Activated CD8-positive, alpha-beta memory T cell treated with anti-CD3 and anti-CD28 coated beads, Interleukin-2, amount 50 U/mL, for 1 hour (primary cell): ENCODE results near the gene KCTD13.
"Not testable (repeated sequence)": the region's sequence is repeated elsewhere in the genome, so short reads cannot be mapped to it uniquely, and the experiment has no call there.

ENCODE experiments used
- DNase-seq: peaks from one replicate; pipeline ENCODE4 v3.0.0-alpha.2; 2020; ENCODE audit errors: extremely low read depth

Gene KCTD13

DNA sequence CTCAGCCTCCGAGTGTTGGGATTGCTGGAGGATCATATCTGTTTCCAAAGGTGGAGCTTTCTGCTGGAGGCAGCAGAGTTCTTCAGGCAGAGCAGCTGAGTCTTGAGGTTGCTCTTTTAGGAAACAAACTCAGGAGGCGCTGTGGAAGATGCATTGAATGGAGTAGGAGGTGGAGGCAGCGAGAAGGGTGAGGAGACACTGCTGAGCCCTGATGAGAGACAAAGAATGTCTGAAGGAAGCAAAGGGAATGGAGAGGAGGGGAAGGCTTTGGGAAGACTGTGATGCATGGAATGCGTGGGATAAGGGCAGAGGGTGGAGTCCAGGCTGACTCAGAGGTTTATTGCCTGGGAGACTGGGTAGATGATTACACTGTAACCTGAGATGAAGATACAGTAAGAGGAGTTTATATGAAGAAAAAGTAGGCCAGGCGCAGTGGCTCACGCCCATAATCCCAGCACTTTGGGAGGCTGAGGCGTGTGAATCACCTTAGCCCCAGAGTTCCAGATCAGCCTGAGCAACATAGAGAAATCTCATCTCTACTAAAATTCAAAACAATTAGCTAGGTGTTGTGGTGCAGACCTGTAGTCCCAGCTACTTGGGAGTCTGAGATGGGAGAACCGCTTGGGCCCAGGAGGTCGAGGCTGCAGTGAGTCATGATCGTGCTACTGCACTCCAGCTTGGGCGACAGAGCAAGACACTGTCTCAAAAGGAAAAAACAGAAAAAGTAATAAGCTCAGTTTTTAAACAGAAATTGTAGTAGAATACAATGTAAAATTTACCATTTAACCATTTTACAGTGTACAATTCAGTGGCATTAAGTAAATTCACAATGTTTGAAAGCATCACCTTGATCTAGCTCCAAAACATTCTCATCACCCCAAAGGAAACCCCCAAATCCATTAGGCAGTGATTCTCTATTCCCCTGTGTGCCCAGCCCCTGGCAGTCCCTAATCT, 18.1 kb upstream of the KCTD13 start:
- no peak for DNase-seq

DNA sequence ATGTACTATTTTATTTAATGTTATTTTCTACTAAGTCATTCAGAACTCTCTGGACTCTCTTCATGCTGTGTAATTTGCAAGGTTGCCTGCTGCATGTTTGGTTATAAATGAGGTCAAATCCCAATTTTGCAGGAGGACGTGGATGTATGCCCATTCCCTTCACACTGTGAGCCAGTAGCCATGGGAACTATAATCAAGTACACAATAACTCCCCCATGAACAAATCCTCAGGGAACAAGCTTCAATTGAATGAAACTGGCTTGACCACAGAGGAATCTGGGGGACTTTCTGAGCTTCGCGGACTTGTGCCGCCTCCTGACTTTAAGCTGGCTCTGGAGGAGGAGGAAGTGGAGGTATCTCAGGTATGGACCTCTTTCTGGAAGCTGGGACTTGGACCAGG, 14.6 kb upstream of the KCTD13 start:
- no peak for DNase-seq

- DNase-seq, result not testable (repeated sequence)
Observed at GRCh38 chr16:29931750-29932149, 5.7 kb upstream of the KCTD13 start.

DNA sequence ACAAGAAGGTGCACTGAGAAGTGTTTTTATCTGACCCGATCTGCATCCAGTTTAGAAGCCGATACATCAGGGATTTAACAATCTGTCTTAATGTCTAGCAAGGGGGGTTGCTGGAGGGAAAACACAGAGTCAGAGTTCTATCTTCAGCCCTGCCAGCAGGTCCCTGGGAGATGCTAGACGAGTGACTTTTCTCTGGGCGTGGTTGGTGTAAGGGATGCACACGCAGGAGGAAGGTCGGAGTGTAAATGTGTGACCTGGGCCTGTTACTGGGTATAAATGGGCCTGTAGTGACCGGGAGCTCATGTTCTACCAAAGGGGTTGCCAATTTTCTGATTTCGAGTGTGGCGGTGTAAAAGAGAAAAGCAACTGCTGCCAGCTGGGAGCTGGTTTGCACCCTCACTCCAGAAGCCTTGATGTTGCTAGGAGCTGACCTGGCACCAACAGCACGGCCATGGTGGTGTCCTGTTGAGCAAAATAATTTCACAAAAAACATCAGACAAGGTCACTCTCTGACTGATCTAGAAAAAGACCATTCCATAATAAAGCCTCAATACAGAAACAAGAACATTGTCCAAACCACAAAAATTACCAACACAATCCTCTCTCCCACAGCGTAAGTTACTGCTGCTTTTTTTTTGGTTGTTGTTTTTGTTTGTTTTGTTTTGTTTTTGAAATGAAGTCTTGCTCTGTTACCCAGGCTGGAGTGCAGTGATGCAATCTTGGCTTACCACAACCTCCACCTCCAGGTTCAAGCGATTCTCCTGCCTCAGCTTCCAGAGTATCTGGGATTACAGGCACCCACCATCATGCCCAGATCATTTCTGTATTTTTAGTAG, 1.3 kb upstream of the KCTD13 start:
- no peak for DNase-seq

- DNase-seq, result no peak
Observed at GRCh38 chr16:29926711-29927052, 656 bp upstream of the KCTD13 start.

DNA sequence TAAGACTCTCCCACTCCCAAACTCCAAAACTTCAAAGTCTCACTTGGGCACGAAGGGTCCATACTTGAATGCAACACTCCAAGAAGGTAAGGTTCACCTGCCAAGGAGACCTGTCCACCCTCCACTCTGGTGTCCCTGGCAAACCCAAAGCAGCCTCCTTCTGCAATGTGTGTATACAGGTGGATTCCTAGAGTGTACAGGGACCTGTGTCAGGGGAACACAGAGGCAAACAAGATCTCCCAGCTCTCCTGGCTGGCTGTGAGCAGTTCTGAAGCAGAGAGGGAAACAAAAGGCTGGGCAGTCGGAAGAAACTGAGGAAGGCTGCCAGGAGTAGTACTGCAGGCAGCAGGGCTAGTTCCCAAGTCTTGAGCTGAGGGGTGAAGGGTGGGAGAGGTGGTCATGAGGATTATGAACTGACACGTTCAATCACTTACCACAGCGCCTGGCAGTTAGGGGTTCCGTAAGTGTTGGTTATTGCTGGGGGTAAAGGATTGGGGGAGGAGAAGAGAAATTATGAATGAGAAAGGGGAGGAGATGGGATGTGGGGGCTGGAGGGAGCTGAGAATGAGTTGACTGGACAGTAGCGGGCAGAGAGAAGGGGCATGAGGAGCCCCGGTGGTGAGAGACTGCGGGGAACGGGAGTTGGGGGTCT, 795 bp downstream of the KCTD13 start:
- no peak for DNase-seq

DNA sequence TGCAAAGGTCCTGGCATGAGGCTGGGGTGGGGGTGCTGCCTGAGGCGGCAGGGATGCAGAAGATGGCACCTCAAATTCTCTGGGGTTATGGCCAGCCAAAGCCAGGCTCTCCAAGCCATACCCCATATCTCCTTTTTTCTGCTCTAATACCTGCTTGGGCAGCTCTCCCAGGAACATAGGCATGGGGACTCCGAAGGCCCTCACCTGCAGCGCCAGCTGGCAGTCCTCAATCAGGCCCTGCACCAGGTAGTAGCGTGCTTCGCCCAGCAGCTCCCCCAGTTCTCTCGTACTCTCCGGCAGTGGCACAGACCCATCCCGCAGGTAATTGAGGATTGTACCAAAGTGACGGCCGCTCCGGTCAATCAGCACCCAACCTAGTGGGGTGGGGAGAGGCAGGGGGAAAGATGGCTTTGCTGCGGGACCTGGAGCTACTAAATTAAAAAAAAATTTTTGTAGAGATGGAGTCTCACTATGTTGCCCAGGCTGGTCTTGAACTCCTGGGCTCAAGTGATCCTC, 3.0 kb downstream of the KCTD13 start:
- DNase-seq, result no peak

GRCh38 chr16:29922326-29922725, 3.7 kb downstream of the KCTD13 start:
- DNase-seq, result no peak

DNA sequence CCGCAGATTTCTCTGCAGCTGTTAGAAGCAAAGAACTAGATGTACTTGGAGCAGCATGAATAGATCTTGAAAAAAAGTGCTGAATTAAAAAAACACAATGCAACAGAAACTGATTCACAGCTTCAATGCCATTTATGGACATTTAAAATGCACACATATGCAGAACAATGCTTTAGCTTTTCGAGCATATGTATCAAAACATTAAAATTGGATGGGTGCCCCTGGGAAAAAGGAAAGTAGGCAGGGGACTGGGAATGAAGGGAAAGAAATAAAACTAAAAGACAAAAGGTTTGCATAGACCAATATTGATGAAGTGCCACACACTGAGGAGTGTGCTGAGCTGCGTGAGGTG, 5.0 kb downstream of the KCTD13 start:
- no peak for DNase-seq

- no peak for DNase-seq
Observed at GRCh38 chr16:29920288-29921033, 5.6 kb downstream of the KCTD13 start.

DNA sequence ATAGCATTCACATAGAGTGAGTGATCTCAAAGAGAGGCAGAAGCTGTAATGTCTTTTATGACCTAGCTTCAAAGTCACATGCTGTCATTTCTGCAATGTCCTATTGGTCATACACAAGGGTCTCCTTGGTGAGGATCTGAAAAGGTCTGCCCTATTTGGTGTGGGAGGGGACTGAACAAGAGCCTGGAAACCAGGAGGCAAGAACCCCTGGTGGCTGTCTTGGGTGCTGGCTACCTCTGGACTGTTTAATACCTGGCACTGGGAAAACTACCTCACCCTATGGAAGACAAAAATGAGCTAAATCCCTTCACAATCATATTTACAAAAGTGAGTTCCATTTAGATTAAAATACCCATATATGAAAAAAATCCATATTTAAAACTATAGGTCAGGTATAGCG, 9.0 kb downstream of the KCTD13 start:
- DNase-seq, result no peak

DNA sequence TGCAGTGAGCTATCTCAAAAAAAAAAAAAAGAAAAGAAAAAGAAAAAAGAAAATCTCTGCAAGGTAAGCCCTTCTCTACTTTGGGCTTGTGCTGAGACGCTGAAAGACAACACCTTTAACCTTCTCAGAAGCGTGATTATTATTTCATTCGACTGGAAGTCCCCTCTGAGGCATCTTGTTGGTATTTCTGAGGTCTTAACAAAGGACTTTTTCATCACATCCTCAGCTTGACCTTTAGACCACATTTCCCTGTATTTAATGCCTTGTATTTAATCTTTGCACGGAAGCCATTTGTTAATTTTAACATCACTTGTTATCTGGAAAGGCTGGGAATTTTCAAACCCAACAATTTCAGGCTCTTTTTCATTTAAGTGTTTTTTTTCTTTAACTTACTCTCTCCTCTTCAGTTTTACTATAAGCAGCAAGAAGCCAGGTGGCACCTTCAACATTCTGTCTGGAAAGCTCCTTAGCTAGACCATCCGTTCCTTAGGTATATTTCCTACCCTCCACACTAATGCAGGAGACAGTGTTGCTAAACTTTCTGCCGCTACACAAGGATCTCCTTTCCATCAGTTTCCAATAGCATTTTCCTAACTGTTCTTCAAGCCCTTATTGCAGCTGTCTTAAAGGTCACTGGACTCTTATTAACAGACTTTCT, 10.3 kb downstream of the KCTD13 start:
- DNase-seq, result no peak

- DNase-seq, result no peak
Observed at GRCh38 chr16:29913514-29913913, 12.5 kb downstream of the KCTD13 start.

DNA sequence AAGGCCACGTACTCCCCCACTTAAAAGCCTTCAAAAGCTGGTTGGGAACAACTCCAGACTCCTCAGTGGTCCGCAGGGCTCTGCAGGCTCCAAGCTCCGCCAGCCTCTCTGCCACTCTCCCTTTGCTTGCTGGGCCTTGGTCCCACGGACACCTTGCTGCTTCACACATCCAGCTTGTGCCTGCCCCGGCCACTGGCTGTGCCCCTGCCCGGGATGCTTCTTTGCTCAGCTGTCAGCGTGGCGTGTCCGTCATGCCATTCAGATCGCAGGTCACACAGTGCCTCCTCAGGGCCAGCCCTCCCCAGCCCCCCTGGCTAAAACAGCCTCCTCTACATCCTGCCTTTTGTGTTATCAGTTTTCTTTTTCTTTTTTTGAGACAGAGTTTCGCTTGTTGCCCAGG, 13.9 kb downstream of the KCTD13 start:
- DNase-seq, result no peak

GRCh38 chr16:29911676-29912010, 14.4 kb downstream of the KCTD13 start:
- no peak for DNase-seq

DNA sequence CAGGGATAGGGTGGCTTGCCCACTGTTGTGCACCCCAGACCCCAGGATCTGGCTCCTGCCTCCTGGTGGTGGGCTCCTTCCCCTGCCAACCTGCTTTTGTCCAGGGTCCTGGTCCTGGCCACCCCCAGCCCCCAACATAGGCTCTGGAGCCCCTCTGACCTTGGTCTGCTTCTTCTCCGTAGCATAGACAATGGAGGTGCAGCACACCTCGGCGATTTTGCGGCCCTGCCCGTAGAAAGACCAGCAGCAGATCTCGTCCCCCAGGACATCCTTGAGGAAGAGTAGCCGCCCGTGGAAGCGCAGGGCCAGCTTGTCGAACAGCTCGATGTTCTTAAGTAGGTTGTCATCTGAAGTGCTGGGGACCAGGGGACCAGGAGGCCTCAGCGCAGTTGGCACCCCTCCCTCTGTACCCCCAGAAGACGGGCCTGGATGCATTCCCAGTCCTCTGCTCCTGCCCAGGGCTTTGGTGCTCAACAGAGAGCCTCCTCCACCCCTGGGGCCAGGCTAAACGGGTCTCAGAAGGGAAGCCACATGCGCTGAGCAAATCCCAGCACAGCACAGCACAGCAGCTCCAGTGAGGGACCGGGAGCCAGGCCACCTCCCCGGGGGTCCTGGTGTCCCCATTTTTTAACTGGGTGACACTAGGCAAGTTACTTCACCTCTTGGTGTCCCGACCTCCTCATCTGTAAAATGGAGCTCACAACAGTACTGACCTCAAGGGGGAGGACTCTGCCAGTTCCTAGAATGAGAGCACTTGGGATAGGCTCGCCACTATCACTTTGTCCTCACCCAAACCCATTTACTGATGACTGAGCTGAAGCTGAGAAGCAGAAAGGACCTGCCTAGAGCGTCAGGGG, 15.0 kb downstream of the KCTD13 start:
- no peak for DNase-seq

DNA sequence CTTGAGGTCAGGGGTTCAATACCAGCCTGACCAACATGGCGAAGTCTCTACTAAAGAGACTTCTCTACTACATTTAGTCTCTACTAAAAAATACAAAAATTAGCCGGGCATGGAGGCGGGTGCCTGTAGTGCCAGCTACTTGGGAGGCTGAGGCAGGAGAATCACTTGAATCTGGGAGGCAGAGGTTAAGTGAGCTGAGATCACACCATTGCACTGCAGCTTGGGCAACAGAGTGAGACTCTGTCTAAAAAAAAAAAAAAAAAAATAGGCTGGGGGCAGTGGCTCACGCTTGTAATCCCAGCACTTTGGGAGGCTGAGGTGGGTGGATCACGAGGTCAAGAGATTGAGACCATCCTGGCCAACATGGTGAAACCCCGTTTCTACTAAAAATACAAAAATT, 16.2 kb downstream of the KCTD13 start:
- not testable (repeated sequence) for DNase-seq

DNA sequence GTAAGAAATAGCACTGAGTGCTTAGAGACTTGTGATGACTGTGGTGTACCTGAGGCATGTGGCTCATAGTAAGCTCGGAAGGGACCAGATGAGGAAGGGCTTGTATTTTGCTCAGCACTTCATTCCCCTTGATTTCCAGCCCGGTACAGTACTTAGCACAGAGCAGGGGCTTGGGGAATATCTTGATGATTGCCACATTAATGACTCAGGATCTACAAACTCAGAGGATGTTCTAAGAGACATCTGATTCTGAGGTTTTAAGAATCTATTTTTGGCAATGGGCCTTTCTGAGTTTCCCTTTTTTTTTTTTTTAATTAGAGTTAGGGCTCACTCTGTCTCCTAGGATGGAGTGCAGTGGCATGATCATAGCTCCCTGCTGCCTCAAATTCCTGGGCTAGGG, 16.6 kb downstream of the KCTD13 start:
- no peak for DNase-seq

- no peak for DNase-seq
Observed at GRCh38 chr16:29908719-29909220, 17.3 kb downstream of the KCTD13 start.

DNA sequence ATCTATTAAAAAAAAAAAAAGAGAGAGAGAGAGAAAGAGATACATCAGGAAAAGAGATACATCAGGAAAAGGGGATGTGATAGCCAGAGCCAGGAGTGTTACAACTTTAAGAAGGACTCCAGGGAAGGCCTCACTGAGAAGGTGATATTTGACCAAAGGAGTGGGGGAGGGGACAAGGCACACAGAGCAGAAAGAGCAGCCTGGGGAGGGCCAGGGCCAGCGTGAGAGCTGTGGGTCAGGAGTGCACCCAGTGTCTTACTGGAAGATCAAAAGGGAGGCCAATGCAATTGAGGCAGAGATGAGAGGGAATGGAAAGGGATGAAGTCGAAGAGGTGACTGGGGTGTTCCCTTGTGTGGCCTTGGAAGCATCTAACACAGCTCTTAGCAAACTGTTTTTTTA, 18.1 kb downstream of the KCTD13 start:
- DNase-seq, result no peak
